Endothelial cell (in vitro differentiated cells): ENCODE measurements around the gene FUT7. TPM values are rescaled to one million over a fixed set of nuclear protein-coding genes. Genes with fewer than 3 reads are reported as not detected.

ENCODE experiments used
- DNase-seq: peaks from one replicate; pipeline ENCODE4 v3.0.0; 2021; ENCODE audit warnings: low spot score
- H3K27ac Mint-ChIP-seq: one replicate; pipeline ENCODE4 v1.8.0; 2021; ENCODE audit warnings: mixed read lengths, inconsistent platforms; ENCODE audit not compliant: unreplicated experiment
- H3K27me3 Mint-ChIP-seq: one replicate; pipeline ENCODE4 v1.8.0; 2021; ENCODE audit warnings: mild to moderate bottlenecking, moderate library complexity, mixed read lengths, inconsistent platforms; ENCODE audit not compliant: unreplicated experiment
- H3K36me3 Mint-ChIP-seq: one replicate; pipeline ENCODE4 v1.8.0; 2021; ENCODE audit warnings: mild to moderate bottlenecking, low read depth, mixed read lengths, inconsistent platforms; ENCODE audit not compliant: unreplicated experiment
- H3K4me1 Mint-ChIP-seq: one replicate; pipeline ENCODE4 v1.8.0; 2021; ENCODE audit warnings: mild to moderate bottlenecking, mixed read lengths, inconsistent platforms; ENCODE audit not compliant: unreplicated experiment
- H3K4me3 Mint-ChIP-seq: one replicate; pipeline ENCODE4 v1.8.0; 2021; ENCODE audit warnings: mild to moderate bottlenecking, mixed read lengths, inconsistent platforms; ENCODE audit not compliant: unreplicated experiment
- H3K9me3 Mint-ChIP-seq: one replicate; pipeline ENCODE4 v1.8.0; 2021; ENCODE audit warnings: mixed read lengths, inconsistent platforms; ENCODE audit not compliant: unreplicated experiment
- CTCF ChIP-seq: fragments of 200-600 bp; sonication (generic); IDR thresholded peaks from one replicate; pipeline ENCODE4 v1.5.0; 2021; ENCODE audit warnings: antibody characterized with exemption; ENCODE audit not compliant: unreplicated experiment
- total RNA-seq: library from RNA; stranded (reverse); fragmentation: NEBNext Ultra II Directional; extraction: Animal tissue kit (Norgen Biotek cat#: 25700); gene quantifications from one replicate; pipeline ENCODE4 v1.2.1, GENCODE V29; 2021; ENCODE audit not compliant: unreplicated experiment

Gene FUT7
- total RNA-seq, 1 donor from 2014 or later, result not detected

DNA sequence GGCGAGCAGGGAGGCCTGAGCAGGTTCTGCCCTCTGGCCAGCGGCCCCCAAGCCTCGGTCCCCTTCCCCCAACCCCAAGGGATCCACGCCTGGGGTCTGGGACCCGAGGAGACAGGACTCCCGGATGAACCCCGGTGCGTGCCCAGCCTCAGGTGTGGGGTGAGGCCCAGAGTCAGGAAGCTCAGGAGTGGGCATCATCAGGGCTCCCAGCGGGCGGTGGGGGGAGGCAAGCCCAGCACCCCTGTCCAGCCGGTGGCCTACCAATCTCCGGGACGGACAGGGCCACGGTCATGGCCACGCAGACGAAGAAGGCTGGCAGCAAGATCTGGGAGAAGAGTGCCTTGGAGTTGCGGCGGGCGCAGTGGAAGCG, 18.3 kb downstream of the FUT7 start:
- Mint-ChIP-seq H3K4me3 (no peak overlapping the region), H3K36me3 (no peaks in the 10 kb centered on the region), H3K27me3 (no peaks in the 10 kb centered on the region), H3K9me3 (no peaks in the 10 kb centered on the region), H3K4me1 (no peaks in the 10 kb centered on the region), H3K27ac (no peak overlapping the region)
- no peak for TF ChIP-seq CTCF
- no peak for DNase-seq

DNA sequence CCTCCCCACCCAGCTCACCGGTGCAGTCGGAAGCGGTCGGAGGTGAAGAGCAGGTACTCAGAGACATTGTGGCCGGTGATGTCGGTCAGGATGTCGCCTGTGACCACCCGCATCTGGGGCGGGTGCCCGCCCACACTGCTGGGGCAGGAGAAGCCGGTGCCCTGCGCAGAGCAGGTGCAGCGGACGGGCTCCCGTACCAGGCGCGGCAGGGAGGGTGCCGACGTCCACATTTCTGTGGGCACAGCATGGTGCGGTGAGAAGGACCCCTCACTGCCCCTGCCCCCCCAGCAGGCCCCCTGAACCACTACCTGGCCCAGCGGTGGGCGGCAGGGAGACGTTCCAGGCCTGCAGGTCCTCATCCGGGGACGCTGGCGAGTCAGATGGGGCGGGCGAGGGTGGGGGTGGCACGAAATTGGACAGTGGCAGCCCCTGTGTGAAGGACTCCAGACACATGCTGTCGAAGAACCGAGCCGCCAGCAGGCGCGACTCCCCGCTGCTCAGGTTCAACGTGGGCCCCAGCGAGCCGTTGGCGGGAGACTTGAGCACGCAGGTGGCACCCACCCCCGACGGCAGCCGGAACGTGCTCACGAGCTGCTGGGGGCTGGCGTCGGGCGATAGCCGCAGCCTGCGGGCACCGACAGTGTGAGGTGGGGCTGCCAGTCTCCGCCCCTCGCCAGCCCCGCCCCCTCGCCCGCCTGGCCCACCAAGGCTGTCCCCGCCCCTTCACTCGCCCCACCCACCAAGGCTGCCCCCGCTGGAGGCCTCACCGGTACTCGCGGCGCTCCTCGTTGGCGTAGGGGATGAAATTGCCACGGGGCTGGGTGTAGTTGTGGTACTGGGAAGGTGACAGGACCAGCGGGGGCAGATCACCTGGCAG, 19.0 kb downstream of the FUT7 start:
- TF ChIP-seq CTCF, result no peak
- Mint-ChIP-seq H3K27me3 (no peaks in the 10 kb centered on the region), H3K9me3 (no peaks in the 10 kb centered on the region), H3K4me3 (no peak overlapping the region), H3K27ac (no peak overlapping the region), H3K4me1 (no peaks in the 10 kb centered on the region), H3K36me3 (no peaks in the 10 kb centered on the region)
- no peak for DNase-seq

GRCh38 chr9:137011907-137012675, 19.8 kb downstream of the FUT7 start:
- H3K9me3 Mint-ChIP-seq, result no peaks in the 10 kb centered on the region
- no peak overlapping the region for H3K4me3 Mint-ChIP-seq
- DNase-seq, result no peak
- no peak overlapping the region for H3K27ac Mint-ChIP-seq
- no peaks in the 10 kb centered on the region for H3K27me3 Mint-ChIP-seq
- no peaks in the 10 kb centered on the region for H3K36me3 Mint-ChIP-seq
- H3K4me1 Mint-ChIP-seq, result no peaks in the 10 kb centered on the region
- no peak for TF ChIP-seq CTCF

GRCh38 chr9:137011156-137011555, 20.7 kb downstream of the FUT7 start:
- Mint-ChIP-seq H3K27me3 (no peaks in the 10 kb centered on the region), H3K27ac (no peak overlapping the region), H3K4me1 (no peaks in the 10 kb centered on the region), H3K36me3 (no peaks in the 10 kb centered on the region), H3K9me3 (no peaks in the 10 kb centered on the region), H3K4me3 (no peak overlapping the region)
- TF ChIP-seq CTCF, result no peak
- no peak for DNase-seq
